HCT116 (cell line): Measurements from ENCODE around the gene SHC2. TPM values are rescaled to one million over a fixed set of nuclear protein-coding genes. Genes with fewer than 3 reads are reported as not detected.

Experiments used
- ATAC-seq: fragments of 200-7000 bp; cut with Tn5 transposase; 2 replicates; pipeline ENCODE4 v1.9.1; 2020; ENCODE audit warnings: mild to moderate bottlenecking, moderate library complexity
- BruUV-seq: library from RNA; stranded (reverse); fragments of 400-500 nt; replicated peaks from 2 replicates; lab custom pipeline; 2021; lab: Mats Ljungman, UMichigan
- CTCF ChIA-PET: fragments of 300-600 bp; sonication (Branson Sonifier 250); formaldehyde crosslinking; loops from one replicate; lab custom pipeline; 2021; ENCODE audit warnings: antibody characterized with exemption; lab: Charles Lee
- POLR2A ChIA-PET: fragments of 300-600, 350-600 bp; sonication (Branson Sonifier 250); formaldehyde crosslinking; loops from one replicate; lab custom pipeline; 2021; ENCODE audit warnings: antibody characterized with exemption; lab: Charles Lee
- RAD21 ChIA-PET, 2 experiments: fragments of 300-600 bp; sonication (Branson Sonifier 250); formaldehyde crosslinking; loops; one replicate each; lab custom pipeline; 2023; ENCODE audit warnings: low total read pairs in 2 of 2; ENCODE audit not compliant: uncharacterized antibody in 2 of 2, unreplicated experiment in 2 of 2, low non-redundant PET in 1 of 2; lab: Charles Lee
- DNase-seq: peaks from one replicate; pipeline ENCODE4 v3.0.0-alpha.2; 2010; ENCODE audit warnings: low read depth, low spot score
- H2AFZ ChIP-seq: fragments of 200-600 bp; shearing (Covaris generic), sonication (generic); 2 replicates; pipeline ENCODE4 v1.6.1; 2017; ENCODE audit warnings: low read depth, mixed run types, mixed read lengths, antibody characterized with exemption, low read length; ENCODE audit not compliant: poor library complexity, severe bottlenecking
- H3K27ac ChIP-seq: 2 replicates; pipeline ENCODE4 v1.5.1; 2012; ENCODE audit warnings: low read depth, low read length
- H3K27me3 ChIP-seq: fragments of 200-600 bp; sonication (generic); 2 replicates; pipeline ENCODE4 v1.6.1; 2016; ENCODE audit warnings: mixed run types, low read length, mixed read lengths; ENCODE audit not compliant: insufficient read depth
- H3K36me3 ChIP-seq, 2 experiments: fragments of 200-500 bp in 1 of 2; fragments of 200-600 bp in 1 of 2; sonication (Bioruptor generic) in 1 of 2; sonication (generic) in 1 of 2; 2 replicates each; pipeline versions ENCODE4 v1.5.1 to v1.6.1; 2014 to 2016; ENCODE audit warnings: low read length in 2 of 2, inconsistent platforms in 1 of 2, mixed read lengths in 1 of 2, mixed run types in 1 of 2; ENCODE audit not compliant: insufficient read depth in 2 of 2, control insufficient read depth in 1 of 2
- H3K4me1 ChIP-seq, 2 experiments: fragments of 200-600 bp in 1 of 2; sonication (generic) in 1 of 2; 2 replicates each; pipeline versions ENCODE4 v1.5.1 to v1.6.1; 2012 to 2017; ENCODE audit warnings: low read length in 2 of 2, inconsistent platforms in 1 of 2, mild to moderate bottlenecking in 1 of 2, mixed read lengths in 1 of 2, mixed run types in 1 of 2, moderate library complexity in 1 of 2; ENCODE audit not compliant: insufficient read depth in 2 of 2, control insufficient read depth in 1 of 2
- H3K4me2 ChIP-seq: fragments of 200-600 bp; sonication (generic); 2 replicates; pipeline ENCODE4 v1.6.1; 2017; ENCODE audit warnings: mixed run types, low read length, mixed read lengths
- H3K4me3 ChIP-seq, 2 experiments: fragments of 200-600 bp in 1 of 2; sonication (generic) in 1 of 2; replicated peaks in 1 of 2; 2 replicates each; pipeline ENCODE4 v1.5.1; 2011 to 2016; ENCODE audit warnings: low read length in 2 of 2, control low read depth in 1 of 2, low read depth in 1 of 2, mild to moderate bottlenecking in 1 of 2, mixed read lengths in 1 of 2, mixed run types in 1 of 2
- H3K79me2 ChIP-seq: fragments of 200-600 bp; sonication (generic); 2 replicates; pipeline ENCODE4 v1.6.1; 2017; ENCODE audit warnings: mild to moderate bottlenecking, mixed run types, low read length, moderate library complexity, mixed read lengths; ENCODE audit not compliant: insufficient read depth
- H3K9ac ChIP-seq: fragments of 200-600 bp; sonication (generic); 2 replicates; pipeline ENCODE4 v1.6.1; 2016; ENCODE audit warnings: low read length, mixed read lengths
- H3K9me2 ChIP-seq: fragments of 200-600 bp; sonication (generic), shearing (Covaris generic); 2 replicates; pipeline ENCODE4 v1.6.1; 2017; ENCODE audit warnings: mixed run types, mild to moderate bottlenecking, moderate library complexity; ENCODE audit not compliant: insufficient read depth
- H3K9me3 ChIP-seq, 2 experiments: fragments of 200-500 bp in 1 of 2; fragments of 200-600 bp in 1 of 2; sonication (Bioruptor generic) in 1 of 2; sonication (generic) in 1 of 2; 2 replicates each; pipeline ENCODE4 v1.6.1; 2014 to 2017; ENCODE audit warnings: low read length in 2 of 2, mixed read lengths in 2 of 2, inconsistent platforms in 1 of 2, low read depth in 1 of 2, mild to moderate bottlenecking in 1 of 2, mixed run types in 1 of 2, moderate library complexity in 1 of 2; ENCODE audit not compliant: control insufficient read depth in 1 of 2, insufficient read depth in 1 of 2
- H4K20me1 ChIP-seq: fragments of 200-600 bp; sonication (generic), shearing (Covaris generic); 2 replicates; pipeline ENCODE4 v1.6.1; 2017; ENCODE audit warnings: mixed run types, mild to moderate bottlenecking, moderate library complexity; ENCODE audit not compliant: insufficient read depth
- CBX3 ChIP-seq: IDR thresholded peaks from 2 replicates; pipeline ENCODE4 v1.6.1; 2012; ENCODE audit warnings: low read depth
- ELF1 ChIP-seq: IDR thresholded peaks from 2 replicates; pipeline ENCODE4 v1.6.1; 2012; ENCODE audit warnings: low read depth, borderline replicate concordance
- EZH2phosphoT487 ChIP-seq: fragments of 200-600 bp; IDR thresholded peaks from 2 replicates; pipeline ENCODE4 v1.6.1; 2018; ENCODE audit warnings: antibody characterized with exemption, borderline replicate concordance
- JUND ChIP-seq: IDR thresholded peaks from 2 replicates; pipeline ENCODE4 v1.6.1; 2012
- RAD21 ChIP-seq: IDR thresholded peaks from 2 replicates; pipeline ENCODE4 v1.6.1; 2012; ENCODE audit warnings: low read depth, mild to moderate bottlenecking
- SIN3A ChIP-seq: IDR thresholded peaks from 2 replicates; pipeline ENCODE4 v1.6.1; 2012; ENCODE audit warnings: low read depth
- SRF ChIP-seq: IDR thresholded peaks from 2 replicates; pipeline ENCODE4 v1.6.1; 2012; ENCODE audit warnings: low read depth
- ZFX ChIP-seq: fragments of 450-650 bp; IDR thresholded peaks from 2 replicates; pipeline ENCODE4 v1.6.1; 2017
- intact Hi-C: fragments of 100-400 bp; cut with micrococcal nuclease; formaldehyde crosslinking; loops from 2 replicates; pipeline ENCODE4 v1.10.0; 2022
- total RNA-seq: library from RNA; stranded (reverse); gene quantifications from one replicate; pipeline ENCODE4 v1.2.1, GENCODE V29; 2021; ENCODE audit not compliant: unreplicated experiment
- TF ChIP-seq, protein P1 (sequence below): IDR thresholded peaks from 2 replicates; pipeline ENCODE4 v1.6.1; 2012; ENCODE audit warnings: low read depth
- TF ChIP-seq, protein P2 (sequence below): IDR thresholded peaks from 2 replicates; pipeline ENCODE4 v1.6.1; 2011; ENCODE audit warnings: mild to moderate bottlenecking, low read length, moderate library complexity; ENCODE audit not compliant: insufficient replicate concordance; ENCODE audit errors: extremely low read depth

SHC2 gene
- total RNA-seq, 1 experiment from 2014 or later = 2.5 TPM

DNA sequence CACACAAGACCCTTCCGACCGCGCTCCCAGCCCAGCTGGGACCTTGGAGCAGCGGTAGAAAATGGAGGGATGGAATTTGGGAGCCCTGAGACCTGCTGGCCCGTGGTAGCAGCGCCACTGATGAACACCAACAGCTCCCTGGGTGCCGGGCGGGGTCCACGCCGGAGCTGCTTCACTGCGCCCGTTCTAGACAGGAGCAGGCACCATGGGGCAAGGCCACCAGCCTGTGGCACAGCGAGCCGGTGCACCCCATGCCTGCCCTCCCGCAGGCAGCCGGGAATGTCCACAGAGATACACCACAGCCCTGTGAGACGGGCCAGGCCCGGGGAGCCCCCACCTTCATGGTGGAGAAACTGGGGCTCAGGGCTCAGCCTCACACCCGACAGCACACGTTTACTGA, 9.9 kb upstream of the SHC2 start:
- H3K9ac ChIP-seq = no peak overlapping the region

More for the DNA sequence above, 9.9 kb upstream of the SHC2 start:
- no peaks in the 10 kb centered on the region for H3K79me2 ChIP-seq
- no peak for TF ChIP-seq SRF
- no peak for TF ChIP-seq SIN3A
- no peak for TF ChIP-seq ELF1
- no peak for TF ChIP-seq CBX3
- TF ChIP-seq EZH2phosphoT487 = no peak
- TF ChIP-seq, protein P1, sequence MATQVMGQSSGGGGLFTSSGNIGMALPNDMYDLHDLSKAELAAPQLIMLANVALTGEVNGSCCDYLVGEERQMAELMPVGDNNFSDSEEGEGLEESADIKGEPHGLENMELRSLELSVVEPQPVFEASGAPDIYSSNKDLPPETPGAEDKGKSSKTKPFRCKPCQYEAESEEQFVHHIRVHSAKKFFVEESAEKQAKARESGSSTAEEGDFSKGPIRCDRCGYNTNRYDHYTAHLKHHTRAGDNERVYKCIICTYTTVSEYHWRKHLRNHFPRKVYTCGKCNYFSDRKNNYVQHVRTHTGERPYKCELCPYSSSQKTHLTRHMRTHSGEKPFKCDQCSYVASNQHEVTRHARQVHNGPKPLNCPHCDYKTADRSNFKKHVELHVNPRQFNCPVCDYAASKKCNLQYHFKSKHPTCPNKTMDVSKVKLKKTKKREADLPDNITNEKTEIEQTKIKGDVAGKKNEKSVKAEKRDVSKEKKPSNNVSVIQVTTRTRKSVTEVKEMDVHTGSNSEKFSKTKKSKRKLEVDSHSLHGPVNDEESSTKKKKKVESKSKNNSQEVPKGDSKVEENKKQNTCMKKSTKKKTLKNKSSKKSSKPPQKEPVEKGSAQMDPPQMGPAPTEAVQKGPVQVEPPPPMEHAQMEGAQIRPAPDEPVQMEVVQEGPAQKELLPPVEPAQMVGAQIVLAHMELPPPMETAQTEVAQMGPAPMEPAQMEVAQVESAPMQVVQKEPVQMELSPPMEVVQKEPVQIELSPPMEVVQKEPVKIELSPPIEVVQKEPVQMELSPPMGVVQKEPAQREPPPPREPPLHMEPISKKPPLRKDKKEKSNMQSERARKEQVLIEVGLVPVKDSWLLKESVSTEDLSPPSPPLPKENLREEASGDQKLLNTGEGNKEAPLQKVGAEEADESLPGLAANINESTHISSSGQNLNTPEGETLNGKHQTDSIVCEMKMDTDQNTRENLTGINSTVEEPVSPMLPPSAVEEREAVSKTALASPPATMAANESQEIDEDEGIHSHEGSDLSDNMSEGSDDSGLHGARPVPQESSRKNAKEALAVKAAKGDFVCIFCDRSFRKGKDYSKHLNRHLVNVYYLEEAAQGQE = no peak
- TF ChIP-seq, protein P2, sequence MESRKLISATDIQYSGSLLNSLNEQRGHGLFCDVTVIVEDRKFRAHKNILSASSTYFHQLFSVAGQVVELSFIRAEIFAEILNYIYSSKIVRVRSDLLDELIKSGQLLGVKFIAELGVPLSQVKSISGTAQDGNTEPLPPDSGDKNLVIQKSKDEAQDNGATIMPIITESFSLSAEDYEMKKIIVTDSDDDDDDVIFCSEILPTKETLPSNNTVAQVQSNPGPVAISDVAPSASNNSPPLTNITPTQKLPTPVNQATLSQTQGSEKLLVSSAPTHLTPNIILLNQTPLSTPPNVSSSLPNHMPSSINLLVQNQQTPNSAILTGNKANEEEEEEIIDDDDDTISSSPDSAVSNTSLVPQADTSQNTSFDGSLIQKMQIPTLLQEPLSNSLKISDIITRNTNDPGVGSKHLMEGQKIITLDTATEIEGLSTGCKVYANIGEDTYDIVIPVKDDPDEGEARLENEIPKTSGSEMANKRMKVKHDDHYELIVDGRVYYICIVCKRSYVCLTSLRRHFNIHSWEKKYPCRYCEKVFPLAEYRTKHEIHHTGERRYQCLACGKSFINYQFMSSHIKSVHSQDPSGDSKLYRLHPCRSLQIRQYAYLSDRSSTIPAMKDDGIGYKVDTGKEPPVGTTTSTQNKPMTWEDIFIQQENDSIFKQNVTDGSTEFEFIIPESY = no peak
- TF ChIP-seq JUND = no peak
- TF ChIP-seq ZFX = no peak
- no peak for TF ChIP-seq RAD21
- ChIA-PET RAD21 (interaction anchor here in 1 of 2 experiments (0.7 kb wide), 1 partner anchor 86 kb away, joined by 5 read pairs; no protein-coding TSS in a partner anchor), POLR2A (no interaction called here), CTCF (no interaction called here)
- H3K27me3 ChIP-seq = no peaks in the 10 kb centered on the region
- H3K36me3 ChIP-seq = no peaks in the 10 kb centered on the region
- ATAC-seq = no peak
- no peaks in the 10 kb centered on the region for H3K9me3 ChIP-seq
- no peak overlapping the region for H3K27ac ChIP-seq
- BruUV-seq = no TSS peak
- H3K4me1 ChIP-seq = peaks cover 0 to 5% of the 10 kb centered on the region in 2 experiments; a peak in 1 of 4 replicates
- H2AFZ ChIP-seq = no peak overlapping the region
- DNase-seq = no peak
- H4K20me1 ChIP-seq = no peaks in the 10 kb centered on the region
- no peak overlapping the region for H3K4me2 ChIP-seq
- intact Hi-C loops = no loop called here
- no peak overlapping the region for H3K4me3 ChIP-seq
- no peaks in the 10 kb centered on the region for H3K9me2 ChIP-seq
